Measurements from ENCODE around the gene BOD1. TPM values are rescaled to one million over a fixed set of nuclear protein-coding genes. Genes with fewer than 3 reads are reported as not detected.

The BOD1 gene
- total RNA-seq, 4 donors from 2014 or later, result 43.9 to 58.3 (median 48.3) TPM

DNA sequence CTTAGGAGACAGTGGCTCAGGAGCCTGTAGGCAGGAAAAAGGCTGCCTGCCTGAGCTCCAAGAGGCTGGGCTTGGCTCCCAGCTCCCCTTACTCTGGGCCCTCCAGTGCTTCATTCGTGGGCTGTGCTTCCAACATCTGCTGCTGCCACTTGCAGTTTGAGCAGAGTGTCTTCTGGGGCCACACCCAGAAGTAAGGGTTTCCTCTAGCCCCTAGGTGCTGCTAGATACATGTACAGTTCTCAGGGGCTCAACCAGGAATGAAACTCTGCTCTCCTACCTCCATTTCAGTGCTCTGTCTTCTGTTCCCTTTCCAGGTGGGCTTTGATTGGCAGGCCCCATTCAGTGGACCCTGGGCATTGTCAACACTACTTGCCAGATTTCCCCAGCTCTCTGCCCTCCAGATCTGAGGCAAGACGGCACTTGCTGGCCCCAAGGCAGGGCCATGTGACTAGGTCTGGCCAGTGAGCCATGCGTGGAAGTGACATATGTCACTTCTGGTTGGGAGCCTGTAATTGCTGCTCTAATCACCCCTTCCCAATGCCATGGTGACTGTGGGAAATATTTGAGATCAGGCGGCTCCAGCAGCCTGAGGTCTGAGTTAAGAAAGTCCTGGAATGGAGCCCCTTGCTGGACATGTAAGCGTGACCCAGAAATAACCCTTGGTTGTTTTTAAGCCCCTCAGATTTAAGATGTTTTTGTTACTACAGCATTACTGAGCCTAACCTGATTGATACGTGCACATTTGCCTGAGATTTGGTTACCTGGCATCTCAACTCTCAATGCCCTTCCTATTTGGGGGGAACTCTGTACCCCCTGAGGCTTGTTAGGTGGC, 9.4 kb upstream of the BOD1 start:
- TF ChIP-seq POLR2A (IDR thresholded peaks at IDR 0.05; ENCODE audit: low read depth), result no peak
- TF ChIP-seq POLR2AphosphoS5 (IDR thresholded peaks at IDR 0.05), result no peak
- TF ChIP-seq, protein P1, sequence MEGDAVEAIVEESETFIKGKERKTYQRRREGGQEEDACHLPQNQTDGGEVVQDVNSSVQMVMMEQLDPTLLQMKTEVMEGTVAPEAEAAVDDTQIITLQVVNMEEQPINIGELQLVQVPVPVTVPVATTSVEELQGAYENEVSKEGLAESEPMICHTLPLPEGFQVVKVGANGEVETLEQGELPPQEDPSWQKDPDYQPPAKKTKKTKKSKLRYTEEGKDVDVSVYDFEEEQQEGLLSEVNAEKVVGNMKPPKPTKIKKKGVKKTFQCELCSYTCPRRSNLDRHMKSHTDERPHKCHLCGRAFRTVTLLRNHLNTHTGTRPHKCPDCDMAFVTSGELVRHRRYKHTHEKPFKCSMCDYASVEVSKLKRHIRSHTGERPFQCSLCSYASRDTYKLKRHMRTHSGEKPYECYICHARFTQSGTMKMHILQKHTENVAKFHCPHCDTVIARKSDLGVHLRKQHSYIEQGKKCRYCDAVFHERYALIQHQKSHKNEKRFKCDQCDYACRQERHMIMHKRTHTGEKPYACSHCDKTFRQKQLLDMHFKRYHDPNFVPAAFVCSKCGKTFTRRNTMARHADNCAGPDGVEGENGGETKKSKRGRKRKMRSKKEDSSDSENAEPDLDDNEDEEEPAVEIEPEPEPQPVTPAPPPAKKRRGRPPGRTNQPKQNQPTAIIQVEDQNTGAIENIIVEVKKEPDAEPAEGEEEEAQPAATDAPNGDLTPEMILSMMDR (IDR thresholded peaks at IDR 0.05), result no peak
- TF ChIP-seq EP300 (IDR thresholded peaks at IDR 0.05), result no peak
- Histone ChIP-seq H3K36me3 (no peaks in the 10 kb centered on the region), H3K4me1 (peaks cover 0 to 7% (median 2%) of the 10 kb centered on the region in 4 donors), H3K4me3 (no peak overlapping the region), H3K27ac (replicated peaks in 1 of 4) (no peak overlapping the region), H3K27me3 (peaks cover 0 to 30% (median 0%) of the 10 kb centered on the region in 4 donors), H3K9me3 (no peaks in the 10 kb centered on the region)
- intact Hi-C loops (cut with DNase I), result no loop called here
- DNase-seq (ENCODE audit: extremely low spot score), result no peak
- WGBS, result 79% methylated on average over 6 of the region's 6 CpGs

DNA sequence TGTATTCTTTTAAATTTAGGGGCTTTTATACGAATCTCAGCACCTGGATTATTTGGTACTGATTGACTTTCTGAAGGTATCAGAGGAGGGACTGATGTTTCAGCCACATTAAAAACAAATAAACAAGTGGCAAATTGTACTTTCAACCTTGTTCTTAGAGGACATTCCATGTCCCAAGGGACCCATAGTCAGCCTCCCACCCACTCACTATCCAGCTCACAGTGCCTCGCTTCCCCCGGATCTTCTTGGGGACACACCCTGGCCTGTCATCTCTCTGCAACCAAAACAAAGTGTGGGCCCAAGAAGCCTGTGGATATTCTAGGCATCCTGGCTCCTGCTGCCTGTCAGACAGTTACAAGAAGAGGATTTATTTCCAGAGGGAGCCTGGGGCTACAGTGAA, 8.8 kb upstream of the BOD1 start:
- WGBS, result 73% methylated on average over 3 of the region's 3 CpGs
- intact Hi-C loops (cut with DNase I), result no loop called here

GRCh38 chr5:173624282-173624681, 7.8 kb upstream of the BOD1 start:
- Histone ChIP-seq H3K4me1 (peaks cover 0 to 7% (median 2%) of the 10 kb centered on the region in 4 donors), H3K36me3 (no peaks in the 10 kb centered on the region), H3K4me3 (no peak overlapping the region), H3K27ac (replicated peaks in 1 of 4) (no peak overlapping the region), H3K9me3 (no peaks in the 10 kb centered on the region), H3K27me3 (peaks cover 0 to 19% (median 0%) of the 10 kb centered on the region in 4 donors)
- WGBS, result 83% methylated on average over 5 of the region's 5 CpGs
- DNase-seq (ENCODE audit: extremely low spot score), result no peak
- TF ChIP-seq, protein P1 (IDR thresholded peaks at IDR 0.05), result no peak
- no peak for TF ChIP-seq EP300 (IDR thresholded peaks at IDR 0.05)
- TF ChIP-seq POLR2A (IDR thresholded peaks at IDR 0.05; ENCODE audit: low read depth), result no peak
- TF ChIP-seq POLR2AphosphoS5 (IDR thresholded peaks at IDR 0.05), result no peak
- intact Hi-C loops (cut with DNase I), result no loop called here

More for the DNA sequence above, 8.8 kb upstream of the BOD1 start:
- no peak overlapping the region for H3K27ac ChIP-seq (replicated peaks in 1 of 4)
- peaks cover 0 to 27% (median 0%) of the 10 kb centered on the region in 4 donors for H3K27me3 ChIP-seq
- peaks cover 0 to 7% (median 2%) of the 10 kb centered on the region in 4 donors for H3K4me1 ChIP-seq
- DNase-seq (ENCODE audit: extremely low spot score), result no peak
- TF ChIP-seq, protein P1 (IDR thresholded peaks at IDR 0.05), result no peak
- TF ChIP-seq EP300 (IDR thresholded peaks at IDR 0.05) (no peak), POLR2AphosphoS5 (IDR thresholded peaks at IDR 0.05) (no peak), POLR2A (IDR thresholded peaks at IDR 0.05; ENCODE audit: low read depth) (no peak)
- H3K36me3 ChIP-seq, result no peaks in the 10 kb centered on the region
- no peak overlapping the region for H3K4me3 ChIP-seq
- no peaks in the 10 kb centered on the region for H3K9me3 ChIP-seq

- DNase-seq (ENCODE audit: extremely low spot score), result no peak
- no peak overlapping the region for H3K4me3 ChIP-seq
- WGBS, result 100% methylated on average over 1 of the region's 1 CpG
Measured at GRCh38 chr5:173623789-173624188, 7.3 kb upstream of the BOD1 start.

More at GRCh38 chr5:173623789-173624188, 7.3 kb upstream of the BOD1 start:
- Histone ChIP-seq H3K36me3 (no peaks in the 10 kb centered on the region), H3K27ac (replicated peaks in 1 of 4) (no peak overlapping the region), H3K9me3 (no peaks in the 10 kb centered on the region), H3K27me3 (peaks cover 0 to 18% (median 0%) of the 10 kb centered on the region in 4 donors), H3K4me1 (peaks cover 3 to 7% (median 5%) of the 10 kb centered on the region in 4 donors)
- TF ChIP-seq, protein P1 (IDR thresholded peaks at IDR 0.05), result no peak
- TF ChIP-seq POLR2A (IDR thresholded peaks at IDR 0.05; ENCODE audit: low read depth) (no peak), EP300 (IDR thresholded peaks at IDR 0.05) (no peak), POLR2AphosphoS5 (IDR thresholded peaks at IDR 0.05) (no peak)
- intact Hi-C loops (cut with DNase I), result no loop called here
